GM21367 (cell line): ENCODE measurements around the gene THADA.

Source experiments
- ATAC-seq: cut with Tn5 transposase; IDR thresholded peaks from one replicate; pipeline ENCODE4 v1.9.1; 2021; ENCODE audit not compliant: unreplicated experiment

Gene THADA

GRCh38 chr2:43513216-43513615 is 82.6 kb downstream of the THADA start:
- no peak for ATAC-seq

- ATAC-seq: no peak
These were observed 84.6 kb downstream of the THADA start for GRCh38 chr2:43511199-43511598.

GRCh38 chr2:43509886-43510285 is 86.0 kb downstream of the THADA start:
- no peak for ATAC-seq

GRCh38 chr2:43508209-43508608 is 87.6 kb downstream of the THADA start:
- ATAC-seq: no peak

- no peak for ATAC-seq
These were observed 88.7 kb downstream of the THADA start for GRCh38 chr2:43507137-43507536.

GRCh38 chr2:43495727-43496126 is 100.1 kb downstream of the THADA start:
- ATAC-seq: no peak

GRCh38 chr2:43493954-43494353 is 101.9 kb downstream of the THADA start:
- no peak for ATAC-seq

- no peak for ATAC-seq
These were observed 104.7 kb downstream of the THADA start for GRCh38 chr2:43491065-43491639.

GRCh38 chr2:43490252-43490786 is 105.5 kb downstream of the THADA start:
- no peak for ATAC-seq

- no peak for ATAC-seq
These were observed 107.1 kb downstream of the THADA start for GRCh38 chr2:43488737-43489136.

GRCh38 chr2:43486603-43487002 is 109.2 kb downstream of the THADA start:
- no peak for ATAC-seq

- no peak for ATAC-seq
These were observed 111.4 kb downstream of the THADA start for GRCh38 chr2:43484323-43484930.

GRCh38 chr2:43482961-43483360 is 112.9 kb downstream of the THADA start:
- no peak for ATAC-seq

GRCh38 chr2:43481927-43482542 is 113.8 kb downstream of the THADA start:
- no peak for ATAC-seq

- no peak for ATAC-seq
These were observed 115.0 kb downstream of the THADA start for GRCh38 chr2:43480874-43481273.

GRCh38 chr2:43478412-43479086 is 117.3 kb downstream of the THADA start:
- no peak for ATAC-seq

- ATAC-seq: no peak
These were observed 119.9 kb downstream of the THADA start for GRCh38 chr2:43475922-43476321.

GRCh38 chr2:43475137-43475846 is 120.5 kb downstream of the THADA start:
- ATAC-seq: no peak

- no peak for ATAC-seq
These were observed 121.6 kb downstream of the THADA start for GRCh38 chr2:43474273-43474672.

- ATAC-seq: no peak
These were observed 122.1 kb downstream of the THADA start for GRCh38 chr2:43473767-43474166.

GRCh38 chr2:43472527-43473194 is 123.2 kb downstream of the THADA start:
- ATAC-seq: no peak
